ENCODE measurements around the gene PLEKHA1. TPM values are rescaled to one million over a fixed set of nuclear protein-coding genes. Genes with fewer than 3 reads are reported as not detected.

PLEKHA1 gene
- total and polyA plus RNA-seq, 4 donors, result 15.9 to 29.2 (median 22.9) TPM

GRCh38 chr10:122457934-122458333, 83.4 kb downstream of the PLEKHA1 start:
- DNase-seq (ENCODE audit: low spot score), result no peak
- H3K27me3 ChIP-seq (ENCODE audit: control insufficient read depth in 4 of 4, insufficient read depth in 4 of 4, low read length in 3 of 4), result no peaks in the 10 kb centered on the region
- no peak overlapping the region for H3K9ac ChIP-seq (ENCODE audit: low read depth in 1 of 2, low read length in 2 of 2)
- H3K36me3 ChIP-seq (ENCODE audit: control insufficient read depth in 4 of 4, insufficient read depth in 3 of 4, low read depth in 1 of 4, low read length in 3 of 4), result no peaks in the 10 kb centered on the region
- H3K4me1 ChIP-seq (ENCODE audit: control insufficient read depth in 4 of 4, insufficient read depth in 4 of 4, low read length in 3 of 4), result peaks cover 0 to 16% (median 6%) of the 10 kb centered on the region in 4 donors
- TF ChIP-seq JUND (IDR thresholded peaks at IDR 0.05), result no peak
- no peak for TF ChIP-seq EGR1 (IDR thresholded peaks at IDR 0.05; ENCODE audit: low read depth in 2 of 2)
- no peak for TF ChIP-seq ATF3 (IDR thresholded peaks at IDR 0.05)
- no peak for TF ChIP-seq RXRA (IDR thresholded peaks at IDR 0.05)
- no peak for TF ChIP-seq ZBTB33 (IDR thresholded peaks at IDR 0.05)
- no peak for TF ChIP-seq REST (IDR thresholded peaks at IDR 0.05)
- 84% methylated on average over 5 of the region's 5 CpGs for WGBS
- no peak overlapping the region for H3K4me3 ChIP-seq (ENCODE audit: low read depth in 1 of 3, low read length in 3 of 3)
- H3K27ac ChIP-seq (ENCODE audit: low read depth in 1 of 2, low read length in 2 of 2), result no peak overlapping the region
- H3K9me3 ChIP-seq (ENCODE audit: control insufficient read depth in 4 of 4, low read length in 3 of 4), result no peaks in the 10 kb centered on the region

GRCh38 chr10:122458693-122459092, 84.2 kb downstream of the PLEKHA1 start:
- H3K27me3 ChIP-seq (ENCODE audit: control insufficient read depth in 4 of 4, insufficient read depth in 4 of 4, low read length in 3 of 4), result no peaks in the 10 kb centered on the region

More at GRCh38 chr10:122458693-122459092, 84.2 kb downstream of the PLEKHA1 start:
- Histone ChIP-seq H3K9me3 (ENCODE audit: control insufficient read depth in 4 of 4, low read length in 3 of 4) (no peaks in the 10 kb centered on the region), H3K27ac (ENCODE audit: low read depth in 1 of 2, low read length in 2 of 2) (no peak overlapping the region), H3K4me1 (ENCODE audit: control insufficient read depth in 4 of 4, insufficient read depth in 4 of 4, low read length in 3 of 4) (peaks cover 3 to 21% (median 10%) of the 10 kb centered on the region in 4 donors), H3K9ac (ENCODE audit: low read depth in 1 of 2, low read length in 2 of 2) (no peak overlapping the region), H3K4me3 (ENCODE audit: low read depth in 1 of 3, low read length in 3 of 3) (no peak overlapping the region), H3K36me3 (ENCODE audit: control insufficient read depth in 4 of 4, insufficient read depth in 3 of 4, low read depth in 1 of 4, low read length in 3 of 4) (no peaks in the 10 kb centered on the region)
- 80% methylated on average over 6 of the region's 6 CpGs for WGBS
- DNase-seq (ENCODE audit: low spot score), result no peak
- no peak for TF ChIP-seq TAF1 (conservative IDR thresholded peaks at IDR 0.05)
- TF ChIP-seq EGR1 (IDR thresholded peaks at IDR 0.05; ENCODE audit: low read depth in 2 of 2), result no peak
- no peak for TF ChIP-seq RAD21 (IDR thresholded peaks at IDR 0.05)
- TF ChIP-seq CTCF (IDR thresholded peaks at IDR 0.05; ENCODE audit: low read depth, low read length, missing input control), result no peak
- no peak for TF ChIP-seq HNF4A (conservative IDR thresholded peaks at IDR 0.05)
- TF ChIP-seq YY1 (IDR thresholded peaks at IDR 0.05), result no peak
- no peak for TF ChIP-seq FOXA1 (IDR thresholded peaks at IDR 0.05)

Measured in liver (tissue), 9 donors.